HG03558 (cell line): Measurements from ENCODE around the gene ADISSP.

Experiments used
- ATAC-seq: cut with Tn5 transposase; IDR thresholded peaks from one replicate; pipeline ENCODE4 v1.9.1; 2021; ENCODE audit warnings: moderate number of reproducible peaks; ENCODE audit not compliant: unreplicated experiment; ENCODE audit errors: extremely low read depth

ADISSP gene

DNA sequence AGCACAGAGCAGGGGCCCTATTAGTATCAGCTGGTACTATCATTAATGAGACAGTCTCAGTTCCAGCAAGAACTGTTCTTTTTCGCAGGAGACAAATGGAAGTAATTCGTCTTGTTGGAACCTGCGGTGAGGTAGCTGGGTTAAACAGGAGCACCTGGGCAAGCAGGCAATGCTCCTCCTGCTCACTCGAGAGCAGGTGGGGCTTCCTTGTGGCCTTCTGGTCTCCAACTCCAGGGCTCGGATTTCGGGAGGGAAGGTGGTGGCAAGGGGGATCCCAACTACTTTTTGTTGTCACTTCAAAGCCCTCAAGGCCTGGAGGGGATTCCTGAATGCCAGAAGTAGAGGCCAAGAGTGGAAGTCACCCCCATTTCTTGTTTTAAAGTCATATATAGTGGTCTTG, 15.0 kb upstream of the ADISSP start:
- ATAC-seq = no peak

DNA sequence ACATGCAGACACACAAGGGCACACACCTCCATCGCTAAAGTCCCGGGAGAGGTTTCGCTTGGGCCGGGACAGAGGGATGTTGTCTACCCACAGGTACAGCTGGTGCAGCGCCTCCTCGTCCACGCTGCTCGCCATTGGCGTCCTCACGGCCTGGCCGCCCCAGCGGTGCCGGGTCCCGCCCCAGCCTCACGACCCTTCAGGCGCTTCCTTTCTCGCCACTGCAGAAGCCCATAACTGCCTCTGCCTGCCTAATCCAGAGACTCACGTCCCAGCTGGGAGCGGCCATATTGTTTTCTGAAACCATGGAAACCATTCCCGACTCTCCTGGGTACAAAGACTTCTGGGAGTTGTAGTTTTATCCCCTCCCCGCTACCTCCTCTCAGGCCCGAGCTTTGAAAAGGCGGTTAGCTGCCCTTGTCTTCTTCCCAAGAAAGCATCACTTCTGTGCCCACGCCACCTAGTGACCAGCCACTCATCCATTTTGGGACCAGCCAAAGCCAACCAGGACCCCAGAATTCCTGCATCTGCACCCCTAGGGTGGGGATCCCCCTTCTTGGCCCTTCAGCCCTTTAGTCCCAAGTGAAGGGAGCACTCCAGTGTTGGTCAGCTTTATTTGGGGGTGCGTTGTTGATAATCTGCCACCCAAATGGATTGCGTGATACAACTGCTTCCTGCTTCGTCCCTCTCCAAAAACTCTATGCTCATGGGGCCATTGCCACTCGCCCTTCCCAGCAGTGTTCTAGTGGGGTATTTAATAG, 13.8 kb upstream of the ADISSP start, which contains the start of gene SPEF1:
SPEF1 (minus strand) TSS at position 296 of the 758 bp plus-strand sequence; CDS start at position 135, 161 bp downstream.
- ATAC-seq = no peak

- ATAC-seq = no peak
Observed at GRCh38 chr20:3778976-3779375, 11.4 kb upstream of the ADISSP start.

- ATAC-seq = no peak
Observed at GRCh38 chr20:3777716-3778629, 10.4 kb upstream of the ADISSP start.

DNA sequence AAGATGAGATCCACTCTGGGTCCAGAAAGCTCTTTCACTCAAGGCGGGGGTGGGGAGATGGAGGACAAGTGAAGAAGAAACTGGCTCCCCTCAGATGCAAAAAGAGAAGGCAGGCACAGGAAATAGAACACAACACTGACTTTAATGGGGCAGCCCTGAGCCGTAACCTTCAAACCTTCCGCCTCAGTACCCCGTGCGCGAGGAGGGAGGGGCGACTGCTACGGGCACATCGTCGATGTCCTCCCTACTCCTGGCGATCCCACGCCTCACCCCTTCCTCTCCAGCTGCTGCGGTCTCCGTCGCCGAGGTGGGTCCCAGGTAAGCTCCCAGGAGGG, 9.8 kb upstream of the ADISSP start:
- ATAC-seq = no peak

DNA sequence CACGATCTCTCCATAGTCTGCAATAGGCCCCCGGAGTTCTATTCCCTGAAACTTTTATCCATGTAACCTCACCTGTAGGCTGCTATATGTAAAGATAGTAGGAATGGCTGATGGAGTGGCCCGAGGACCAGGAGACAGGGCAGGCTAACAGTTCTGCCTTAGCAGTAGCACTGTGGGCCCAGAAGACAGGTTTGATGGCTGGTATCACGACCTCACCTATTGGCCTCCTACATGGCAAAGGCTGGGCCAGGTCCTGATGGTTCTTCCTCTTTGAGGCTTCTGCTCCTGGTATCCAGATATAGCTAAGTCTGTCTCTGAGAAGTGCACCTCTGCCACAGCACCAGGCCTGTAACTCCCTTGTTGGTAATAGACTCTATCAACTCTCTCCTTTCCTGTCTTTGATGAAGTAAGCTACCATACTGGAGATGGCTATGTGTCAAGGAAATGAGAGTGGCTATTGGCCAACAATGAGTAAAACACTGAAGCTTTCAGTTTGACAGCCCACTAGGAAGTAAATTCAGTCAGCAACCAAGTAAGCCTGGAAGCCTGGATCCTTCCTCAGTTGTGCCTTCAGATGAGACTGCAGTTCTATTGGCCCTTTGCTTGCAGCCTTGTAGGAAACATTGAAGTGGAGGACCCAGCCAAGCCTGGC, 8.0 kb upstream of the ADISSP start:
- ATAC-seq = no peak

GRCh38 chr20:3771552-3772058, 4.1 kb upstream of the ADISSP start:
- no peak for ATAC-seq

DNA sequence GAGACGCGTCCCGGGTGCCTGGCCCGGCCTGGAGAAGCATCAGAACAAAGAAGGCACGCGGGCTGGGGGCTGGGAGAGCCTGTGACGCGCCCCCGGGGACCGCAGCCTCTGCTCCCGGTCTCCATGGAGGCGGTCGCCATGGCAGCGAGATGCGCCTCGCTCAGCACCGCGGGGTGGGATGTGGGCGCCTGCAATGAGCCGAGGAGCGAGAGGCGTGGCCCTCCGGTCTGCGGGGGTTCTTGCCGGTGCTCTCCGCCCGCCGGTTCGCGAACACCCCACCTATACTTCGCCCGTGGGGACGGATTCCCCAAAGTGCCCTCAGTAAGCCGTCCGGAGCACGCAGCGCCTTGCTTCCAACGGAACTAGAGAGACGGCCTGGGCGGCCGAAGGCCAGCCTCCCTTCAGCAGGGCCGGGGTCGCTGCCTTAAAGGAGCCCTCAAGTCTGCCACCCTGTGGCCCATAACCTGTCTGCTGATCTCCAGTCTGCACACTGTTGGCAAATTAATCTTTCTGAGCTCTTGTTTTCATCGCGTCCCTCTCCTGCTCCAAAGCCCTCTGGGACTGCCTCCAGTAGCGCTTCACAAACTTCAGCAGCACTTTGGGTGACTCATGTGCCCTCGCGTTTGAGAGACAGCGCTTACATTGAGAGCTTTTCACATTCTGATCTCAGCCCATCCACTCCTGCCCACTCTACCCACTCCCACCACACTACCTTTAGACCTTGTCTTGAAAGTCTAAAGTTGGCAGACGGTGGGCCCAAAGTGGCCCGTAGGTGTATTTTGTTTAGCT, 983 bp upstream of the ADISSP start:
- no peak for ATAC-seq

GRCh38 chr20:3767110-3767426, 485 bp downstream of the ADISSP start:
- ATAC-seq = no peak

DNA sequence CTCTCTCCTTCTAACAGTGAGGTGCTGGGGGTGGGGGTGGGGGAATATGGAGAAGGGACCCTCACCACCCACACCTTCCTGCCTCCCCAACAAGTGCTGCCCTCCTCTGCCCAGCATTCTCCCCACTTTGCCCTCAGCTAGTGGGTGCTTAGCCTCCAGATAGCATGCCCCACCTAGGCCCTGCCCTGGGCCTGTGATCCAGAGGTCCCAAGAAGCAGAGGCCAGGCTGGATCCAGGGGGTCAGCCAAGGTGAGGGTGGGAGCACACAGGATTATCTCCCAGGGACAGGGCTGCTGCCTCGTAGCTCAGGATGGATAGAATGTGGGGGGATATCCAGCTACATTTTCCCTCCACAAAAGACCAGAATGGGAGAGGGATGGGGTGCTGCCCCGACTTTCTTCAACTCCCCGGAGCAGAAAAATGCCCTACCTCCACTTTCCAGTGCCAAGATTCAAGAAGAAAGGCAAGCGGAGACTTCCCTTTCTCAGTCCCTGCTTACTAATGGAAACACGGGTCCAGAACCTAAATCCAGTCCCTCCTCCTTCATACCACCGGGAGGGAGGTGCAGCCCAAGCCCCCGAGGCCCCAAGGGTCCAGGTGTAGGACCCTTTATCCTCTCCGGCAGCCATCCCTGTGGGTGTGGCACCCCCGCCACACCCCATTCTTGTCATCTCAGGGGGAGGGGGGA, 987 bp downstream of the ADISSP start:
- no peak for ATAC-seq

DNA sequence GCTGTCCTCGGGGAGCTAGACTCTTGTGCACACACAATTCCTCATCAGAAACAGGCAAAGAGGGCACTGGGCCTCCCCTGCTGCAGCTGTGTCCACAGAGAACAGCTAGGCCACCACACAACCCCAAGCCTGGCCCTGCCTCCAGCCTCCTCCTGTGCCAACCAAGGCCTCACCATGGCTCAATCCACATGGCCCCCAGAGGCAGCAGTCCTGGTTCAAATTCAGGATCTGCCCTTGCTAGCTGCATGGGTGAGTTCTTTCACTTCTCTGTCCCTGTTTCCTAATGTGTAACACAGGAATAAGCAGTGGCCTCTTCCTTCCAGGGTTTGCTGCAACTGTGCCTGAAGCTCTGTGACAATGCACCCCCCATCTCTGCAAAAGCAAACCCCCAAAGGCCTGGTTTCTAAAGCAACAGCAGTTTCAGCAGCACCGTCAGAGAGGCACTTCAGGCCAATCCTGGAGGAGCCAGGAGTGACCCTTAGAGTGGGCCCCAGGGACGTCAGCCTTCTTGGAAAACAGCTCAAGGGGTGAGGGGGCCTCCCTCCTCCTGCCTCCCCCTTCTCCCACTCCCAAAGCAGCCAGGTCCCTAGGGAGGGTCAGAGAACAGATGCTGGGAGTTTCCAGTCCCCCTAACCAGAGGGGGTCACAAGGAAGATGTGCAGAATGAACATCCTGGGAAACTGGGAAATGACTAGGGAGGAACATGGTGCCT, 2.2 kb downstream of the ADISSP start:
- ATAC-seq = no peak

GRCh38 chr20:3764659-3765058, 2.9 kb downstream of the ADISSP start:
- no peak for ATAC-seq

- no peak for ATAC-seq
Observed at GRCh38 chr20:3763671-3764601, 3.6 kb downstream of the ADISSP start.

GRCh38 chr20:3760655-3761348, 6.8 kb downstream of the ADISSP start:
- ATAC-seq = no peak

DNA sequence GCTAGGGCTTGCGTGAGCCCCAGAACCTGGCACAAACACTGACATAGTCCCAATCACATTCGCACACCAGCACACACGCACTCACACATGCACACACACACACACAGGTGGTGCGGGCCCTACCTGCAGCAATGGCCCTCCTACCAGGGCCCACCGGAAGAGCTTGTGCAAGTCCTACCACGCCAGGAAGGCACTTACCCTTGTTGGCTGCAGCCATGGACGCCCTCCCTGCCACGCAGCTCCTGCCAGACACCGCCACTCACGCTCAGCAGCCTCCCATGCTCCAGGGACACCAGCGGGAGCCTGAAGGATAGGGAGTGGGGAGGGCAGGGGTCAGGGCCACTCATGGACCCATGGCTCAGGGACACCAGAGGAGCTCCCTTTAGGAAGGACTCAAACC, 7.7 kb downstream of the ADISSP start:
- no peak for ATAC-seq

DNA sequence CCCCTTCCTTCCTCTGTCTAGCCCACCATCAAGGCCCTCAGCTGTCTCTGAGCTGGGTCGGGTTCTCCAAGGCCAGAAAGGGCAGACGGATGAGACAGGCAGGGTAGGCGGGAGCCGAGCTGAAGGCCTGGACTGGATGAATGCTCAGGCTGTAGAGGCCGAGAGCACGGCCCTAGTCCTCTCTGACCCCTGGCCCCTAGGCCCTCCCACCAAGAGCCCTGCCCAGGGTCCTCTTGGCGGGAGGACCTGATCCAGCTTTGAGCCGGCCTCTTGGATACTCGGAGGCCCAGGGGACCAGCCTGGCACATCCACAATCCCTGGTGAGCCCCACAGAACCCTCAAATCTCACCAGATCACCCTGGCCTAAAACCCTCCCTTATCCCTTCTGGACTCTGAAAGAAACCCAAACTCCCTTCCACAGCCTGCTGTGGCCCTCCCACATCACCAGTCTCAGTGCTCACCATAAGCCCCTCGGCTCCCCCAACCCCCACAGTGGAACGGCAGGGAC, 8.2 kb downstream of the ADISSP start:
- no peak for ATAC-seq

GRCh38 chr20:3758566-3758965, 9.0 kb downstream of the ADISSP start:
- no peak for ATAC-seq
